Measurements from ENCODE around the gene MMP24OS.

MMP24OS gene

GRCh38 chr20:35243986-35244385 is 33.9 kb downstream of the MMP24OS start:
- no peak for DNase-seq

GRCh38 chr20:35243317-35243716 is 34.6 kb downstream of the MMP24OS start:
- DNase-seq = no peak

GRCh38 chr20:35240811-35241293 is 37.1 kb downstream of the MMP24OS start:
- no peak for DNase-seq

- no peak for DNase-seq
These were observed 37.7 kb downstream of the MMP24OS start for GRCh38 chr20:35240083-35240810.

- DNase-seq = no peak
These were observed 39.2 kb downstream of the MMP24OS start for GRCh38 chr20:35238735-35239134.

- no peak for DNase-seq
These were observed 39.8 kb downstream of the MMP24OS start for GRCh38 chr20:35238170-35238569.

GRCh38 chr20:35237486-35237885 is 40.4 kb downstream of the MMP24OS start:
- no peak for DNase-seq

- DNase-seq = no peak
These were observed 42.0 kb downstream of the MMP24OS start for GRCh38 chr20:35235881-35236280.

GRCh38 chr20:35232575-35232974 is 45.3 kb downstream of the MMP24OS start:
- DNase-seq = peak; percentile 94

GRCh38 chr20:35226884-35227681 is 50.8 kb downstream of the MMP24OS start:
- peak; percentile 39 for DNase-seq

All from fibroblast of upper back skin (primary cell).